T-helper 2 cell treated with Interferon-gamma antibody and Interleukin-4, amounts not matched to agents 5 μg/mL and 100 μg/mL, for 36 hours (primary cell): ENCODE measurements around the gene RAB8B.

Experiments used
- DNase-seq: peaks from one replicate; pipeline ENCODE4 v3.0.0; 2021; ENCODE audit warnings: low spot score
- H3K27ac Mint-ChIP-seq: one replicate; pipeline ENCODE4 v1.8.0; 2021; ENCODE audit warnings: mild to moderate bottlenecking, mixed read lengths
- H3K27me3 Mint-ChIP-seq: one replicate; pipeline ENCODE4 v1.8.0; 2021; ENCODE audit warnings: low read depth, mixed read lengths
- H3K36me3 Mint-ChIP-seq: one replicate; pipeline ENCODE4 v1.8.0; 2021; ENCODE audit warnings: low read depth, mixed read lengths
- H3K4me1 Mint-ChIP-seq: one replicate; pipeline ENCODE4 v1.8.0; 2021; ENCODE audit warnings: low read depth, mixed read lengths
- H3K4me3 Mint-ChIP-seq: one replicate; pipeline ENCODE4 v1.8.0; 2022; ENCODE audit warnings: mild to moderate bottlenecking, moderate library complexity, mixed read lengths
- H3K9me3 Mint-ChIP-seq: one replicate; pipeline ENCODE4 v1.8.0; 2021; ENCODE audit warnings: mixed read lengths

Gene RAB8B

DNA sequence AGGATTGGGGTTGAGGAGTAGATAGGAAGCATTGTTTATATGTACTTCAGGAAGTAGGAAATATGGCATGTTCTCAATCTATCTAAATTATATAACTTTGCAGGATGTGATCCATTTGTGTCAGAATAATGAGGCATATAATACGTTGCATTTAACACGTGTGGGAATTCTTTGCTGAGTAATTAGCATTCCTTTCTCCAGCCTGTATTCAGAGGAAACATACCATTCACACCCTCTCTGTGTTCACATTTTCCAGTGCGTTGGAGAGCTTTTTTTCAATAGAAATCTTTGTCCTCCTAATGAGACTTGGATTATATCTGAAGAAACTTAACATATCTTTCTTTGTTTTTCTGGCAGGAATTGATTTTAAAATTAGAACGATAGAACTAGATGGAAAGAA lies 55.0 kb downstream of the RAB8B start:
- peaks cover 39% of the 10 kb centered on the region for H3K4me1 Mint-ChIP-seq
- no peaks in the 10 kb centered on the region for H3K9me3 Mint-ChIP-seq
- H3K27ac Mint-ChIP-seq = peak overlapping the region; percentile 79
- peaks cover 55% of the 10 kb centered on the region for H3K36me3 Mint-ChIP-seq
- H3K4me3 Mint-ChIP-seq = peak overlapping the region; percentile 64
- DNase-seq = no peak
- no peaks in the 10 kb centered on the region for H3K27me3 Mint-ChIP-seq

- peak overlapping the region; percentile 79 for H3K27ac Mint-ChIP-seq
- H3K27me3 Mint-ChIP-seq = no peaks in the 10 kb centered on the region
- peaks cover 37% of the 10 kb centered on the region for H3K4me1 Mint-ChIP-seq
- H3K4me3 Mint-ChIP-seq = peak overlapping the region; percentile 64
- peaks cover 54% of the 10 kb centered on the region for H3K36me3 Mint-ChIP-seq
- DNase-seq = no peak
- H3K9me3 Mint-ChIP-seq = no peaks in the 10 kb centered on the region
These were observed 55.7 kb downstream of the RAB8B start for GRCh38 chr15:63244976-63245645.

DNA sequence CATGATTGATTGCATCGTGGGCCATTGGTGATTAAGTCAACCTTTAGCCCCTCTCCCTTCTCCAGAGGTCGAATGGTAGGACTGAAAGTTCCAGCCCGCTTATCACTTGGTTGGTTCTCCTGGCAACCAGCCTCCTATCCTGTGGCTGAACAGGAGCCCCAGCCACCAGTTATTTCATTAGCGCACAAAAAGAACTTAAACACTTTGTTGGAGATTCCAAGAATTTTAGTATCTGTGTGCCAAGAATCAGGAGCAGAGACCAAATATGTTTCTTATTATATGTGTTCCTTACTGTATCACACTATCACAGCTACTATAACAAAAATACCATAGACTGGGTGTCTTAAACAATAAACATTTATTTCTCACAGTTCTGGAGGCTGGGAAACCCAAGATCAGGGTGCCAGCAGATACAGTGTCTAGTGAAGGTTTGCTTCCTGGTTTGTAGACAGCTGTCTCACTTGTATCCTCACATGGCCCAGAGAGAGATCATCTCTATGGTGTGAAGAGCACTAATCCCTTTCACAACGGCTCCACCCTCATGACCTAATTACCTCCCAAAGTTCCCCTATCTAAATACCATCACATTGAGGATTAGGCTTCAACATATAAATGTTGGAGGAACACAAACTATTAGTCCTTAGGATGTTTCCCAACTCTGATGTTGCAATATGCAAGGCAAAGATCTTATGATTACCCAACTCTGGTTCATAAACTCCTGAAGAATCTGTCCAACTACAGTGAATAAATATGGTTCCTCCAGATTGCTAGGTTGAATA lies 57.5 kb downstream of the RAB8B start:
- Mint-ChIP-seq H3K27me3 (no peaks in the 10 kb centered on the region), H3K4me3 (no peak overlapping the region), H3K36me3 (peaks cover 71% of the 10 kb centered on the region), H3K4me1 (peaks cover 39% of the 10 kb centered on the region), H3K27ac (peak overlapping the region; percentile 19), H3K9me3 (no peaks in the 10 kb centered on the region)
- no peak for DNase-seq

- Mint-ChIP-seq H3K9me3 (no peaks in the 10 kb centered on the region), H3K4me3 (no peak overlapping the region), H3K27ac (peak overlapping the region; percentile 27), H3K4me1 (peaks cover 23% of the 10 kb centered on the region), H3K27me3 (no peaks in the 10 kb centered on the region), H3K36me3 (peaks cover 63% of the 10 kb centered on the region)
- no peak for DNase-seq
These were observed 61.0 kb downstream of the RAB8B start for GRCh38 chr15:63250312-63250965.

DNA sequence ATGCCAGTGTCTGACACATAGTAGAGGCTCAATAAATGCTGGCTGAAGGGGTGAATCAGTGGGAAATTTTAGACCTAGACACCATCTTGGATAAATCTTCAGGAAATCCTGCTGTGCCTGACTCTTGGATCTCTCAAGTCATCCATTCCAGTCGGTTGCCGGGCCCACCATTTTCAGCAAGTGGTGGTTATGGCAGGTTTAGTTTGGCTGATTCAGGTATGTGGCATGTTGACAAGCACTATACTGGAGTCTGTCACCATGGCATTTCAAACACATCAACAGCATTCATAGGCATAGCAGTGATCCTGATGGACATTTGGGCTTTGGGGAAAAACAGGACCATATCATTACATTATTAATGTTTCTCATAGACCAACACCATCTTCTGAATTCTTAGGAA lies 62.3 kb downstream of the RAB8B start:
- H3K27me3 Mint-ChIP-seq = no peaks in the 10 kb centered on the region
- H3K4me3 Mint-ChIP-seq = no peak overlapping the region
- no peak overlapping the region for H3K27ac Mint-ChIP-seq
- H3K9me3 Mint-ChIP-seq = no peaks in the 10 kb centered on the region
- H3K36me3 Mint-ChIP-seq = peaks cover 60% of the 10 kb centered on the region
- peaks cover 22% of the 10 kb centered on the region for H3K4me1 Mint-ChIP-seq
- DNase-seq = no peak

GRCh38 chr15:63252292-63252691 lies 62.9 kb downstream of the RAB8B start:
- Mint-ChIP-seq H3K4me3 (no peak overlapping the region), H3K9me3 (no peaks in the 10 kb centered on the region), H3K27me3 (no peaks in the 10 kb centered on the region), H3K4me1 (peaks cover 20% of the 10 kb centered on the region), H3K36me3 (peaks cover 57% of the 10 kb centered on the region), H3K27ac (no peak overlapping the region)
- no peak for DNase-seq

DNA sequence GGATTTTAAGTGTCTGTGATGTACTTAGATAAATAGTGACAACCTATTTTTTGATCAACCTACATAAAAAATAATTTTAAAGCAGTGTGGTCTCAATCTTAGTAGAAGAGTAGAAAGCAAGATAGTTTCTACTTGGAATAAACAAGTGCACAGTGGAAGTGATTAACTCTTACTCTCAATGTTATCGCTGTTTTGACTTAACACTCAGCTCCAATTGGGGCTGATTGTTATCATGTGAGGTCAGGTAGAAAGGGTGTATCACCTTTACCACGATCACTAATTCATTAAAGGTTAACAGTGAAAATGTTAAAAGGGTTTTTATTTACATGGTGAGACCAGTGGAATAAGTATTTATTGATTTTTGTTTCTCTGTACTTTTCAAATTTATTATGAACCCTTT lies 65.6 kb downstream of the RAB8B start:
- no peaks in the 10 kb centered on the region for H3K9me3 Mint-ChIP-seq
- no peaks in the 10 kb centered on the region for H3K27me3 Mint-ChIP-seq
- DNase-seq = no peak
- peaks cover 16% of the 10 kb centered on the region for H3K4me1 Mint-ChIP-seq
- H3K36me3 Mint-ChIP-seq = peaks cover 58% of the 10 kb centered on the region
- no peak overlapping the region for H3K27ac Mint-ChIP-seq
- no peak overlapping the region for H3K4me3 Mint-ChIP-seq

- Mint-ChIP-seq H3K4me3 (no peak overlapping the region), H3K27ac (peak overlapping the region; percentile 23), H3K9me3 (no peaks in the 10 kb centered on the region), H3K4me1 (peaks cover 11% of the 10 kb centered on the region), H3K36me3 (peaks cover 56% of the 10 kb centered on the region), H3K27me3 (no peaks in the 10 kb centered on the region)
- no peak for DNase-seq
These were observed 66.1 kb downstream of the RAB8B start for GRCh38 chr15:63255489-63255990.

DNA sequence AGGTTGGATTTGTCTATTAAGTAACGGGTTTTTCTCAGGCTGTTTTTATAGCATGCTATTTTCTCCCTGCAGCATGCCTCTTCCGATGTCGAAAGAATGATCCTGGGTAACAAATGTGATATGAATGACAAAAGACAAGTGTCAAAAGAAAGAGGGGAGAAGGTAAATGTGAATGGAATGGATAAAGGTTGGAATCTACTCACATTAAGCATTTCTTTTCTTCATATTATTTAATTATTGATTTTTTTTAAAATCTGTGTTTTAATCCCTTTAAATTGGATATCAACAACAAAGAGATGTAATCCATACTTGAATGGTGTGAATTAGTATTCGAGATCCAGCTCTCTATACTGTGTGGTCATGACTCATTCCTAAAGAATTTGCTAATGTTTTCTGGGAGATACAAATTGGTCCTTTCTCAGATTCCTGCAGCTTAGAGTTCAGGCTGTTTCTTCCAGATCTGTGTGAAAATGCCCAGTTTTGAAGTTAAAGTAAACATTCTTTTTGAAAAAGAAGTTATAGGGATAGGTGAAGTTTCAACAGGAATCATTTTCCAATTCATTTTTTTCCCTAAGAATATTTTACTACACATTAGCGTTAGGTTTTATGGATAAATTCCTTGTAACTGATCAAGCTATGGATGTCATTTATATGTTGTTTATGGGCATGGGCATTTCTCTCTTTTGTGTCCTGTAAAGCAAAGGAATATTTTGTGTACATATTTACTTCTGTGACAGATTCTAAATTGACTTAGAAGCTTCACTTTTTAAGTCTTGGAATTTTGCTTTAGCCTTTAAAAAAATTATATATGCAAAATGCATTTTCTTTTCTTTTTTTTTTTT lies 67.2 kb downstream of the RAB8B start:
- H3K4me1 Mint-ChIP-seq = peaks cover 11% of the 10 kb centered on the region
- no peak for DNase-seq
- no peak overlapping the region for H3K4me3 Mint-ChIP-seq
- H3K9me3 Mint-ChIP-seq = no peaks in the 10 kb centered on the region
- peaks cover 52% of the 10 kb centered on the region for H3K36me3 Mint-ChIP-seq
- H3K27ac Mint-ChIP-seq = no peak overlapping the region
- no peaks in the 10 kb centered on the region for H3K27me3 Mint-ChIP-seq

DNA sequence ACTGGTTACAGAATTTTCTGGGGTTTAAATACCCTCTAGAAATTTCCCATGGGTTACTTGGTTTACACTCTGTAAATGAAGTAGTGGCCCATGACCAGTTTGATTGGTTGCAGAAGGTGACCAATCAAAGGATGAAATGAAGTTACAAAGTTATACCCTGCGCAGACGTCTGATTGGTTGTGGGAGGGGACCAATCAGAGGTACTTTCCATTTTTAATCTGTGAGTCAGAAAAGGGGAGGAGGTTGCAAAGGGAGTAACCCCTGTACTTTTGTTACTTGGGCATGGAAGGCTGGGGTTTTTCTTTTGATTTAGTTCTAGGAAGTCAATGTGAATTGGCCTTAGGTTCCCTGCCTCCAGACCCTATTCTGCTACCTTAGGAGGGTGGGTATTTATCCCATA lies 69.3 kb downstream of the RAB8B start:
- no peak overlapping the region for H3K27ac Mint-ChIP-seq
- peaks cover 9% of the 10 kb centered on the region for H3K4me1 Mint-ChIP-seq
- no peaks in the 10 kb centered on the region for H3K27me3 Mint-ChIP-seq
- H3K4me3 Mint-ChIP-seq = no peak overlapping the region
- no peaks in the 10 kb centered on the region for H3K9me3 Mint-ChIP-seq
- peaks cover 57% of the 10 kb centered on the region for H3K36me3 Mint-ChIP-seq
- no peak for DNase-seq

DNA sequence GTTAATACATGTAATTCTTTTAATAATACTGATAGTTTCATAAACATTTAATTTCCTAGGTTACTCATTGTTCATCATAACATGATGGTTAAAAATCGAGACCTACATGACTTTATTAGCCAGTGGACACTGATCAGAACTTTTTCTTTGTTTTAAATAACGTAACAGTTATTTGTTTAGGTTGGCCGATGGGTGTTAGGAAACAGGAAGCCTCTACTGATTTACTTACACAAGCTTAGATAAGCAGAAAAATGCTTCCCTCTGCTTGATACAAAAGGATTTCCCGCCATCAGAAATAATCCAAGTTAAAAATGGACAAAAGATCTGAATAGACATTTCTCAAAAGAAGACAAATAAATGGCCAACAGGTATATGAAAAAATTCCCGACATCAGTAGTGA lies 71.4 kb downstream of the RAB8B start:
- Mint-ChIP-seq H3K27me3 (no peaks in the 10 kb centered on the region), H3K36me3 (peaks cover 59% of the 10 kb centered on the region), H3K4me3 (no peak overlapping the region), H3K27ac (no peak overlapping the region), H3K4me1 (peaks cover 3% of the 10 kb centered on the region), H3K9me3 (no peaks in the 10 kb centered on the region)
- no peak for DNase-seq

GRCh38 chr15:63261311-63261710 lies 71.9 kb downstream of the RAB8B start:
- Mint-ChIP-seq H3K36me3 (peaks cover 56% of the 10 kb centered on the region), H3K27ac (no peak overlapping the region), H3K27me3 (no peaks in the 10 kb centered on the region), H3K4me3 (no peak overlapping the region), H3K4me1 (peaks cover under 1% of the 10 kb centered on the region), H3K9me3 (no peaks in the 10 kb centered on the region)
- no peak for DNase-seq

DNA sequence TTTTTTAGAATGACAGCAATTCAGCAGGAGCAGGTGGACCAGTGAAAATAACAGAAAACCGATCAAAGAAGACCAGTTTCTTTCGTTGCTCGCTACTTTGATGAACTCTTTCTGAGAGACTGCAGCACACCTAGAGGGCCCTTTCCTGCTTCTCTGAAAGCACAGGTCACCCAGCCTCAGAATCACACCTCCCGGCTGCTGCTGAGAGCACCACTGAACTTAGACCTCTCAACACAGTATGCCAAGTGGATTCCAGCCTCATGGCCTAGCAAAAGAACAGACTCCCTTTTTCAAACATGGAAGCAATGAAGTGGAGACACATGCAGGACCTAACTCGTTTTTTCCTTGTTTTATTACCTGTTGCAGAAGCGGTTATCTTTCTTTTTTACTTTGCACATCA lies 74.1 kb downstream of the RAB8B start:
- Mint-ChIP-seq H3K9me3 (no peaks in the 10 kb centered on the region), H3K4me3 (no peak overlapping the region), H3K36me3 (peaks cover 54% of the 10 kb centered on the region), H3K4me1 (no peaks in the 10 kb centered on the region), H3K27me3 (no peaks in the 10 kb centered on the region), H3K27ac (no peak overlapping the region)
- DNase-seq = no peak
